Stimulated activated CD8-positive, alpha-beta memory T cell treated with anti-CD3 and anti-CD28 coated beads, Interleukin-7, amount 100 ng/mL, for 1 hour (primary cell): ENCODE measurements around the gene AGO3.
A peak's percentile ranks its signal among the peaks of the same experiment; 100 is the strongest.
"Not testable (repeated sequence)": the region's sequence is repeated elsewhere in the genome, so short reads cannot be mapped to it uniquely, and the experiment has no call there.

ENCODE experiments used
- DNase-seq, 2 donors: peaks; one replicate each; pipeline ENCODE4 v3.0.0-alpha.2; 2020; ENCODE audit warnings: low read depth in 2 of 2

Gene AGO3

GRCh38 chr1:35930593-35931445 lies at the start of gene AGO3:
TSS of gene AGO3 (plus strand) at chr1:35931105. CDS start at chr1:35931427, 322 bp downstream.
- peak; percentile 62 to 66 for DNase-seq

GRCh38 chr1:35881850-35882273 lies 49.0 kb upstream of the AGO3 start:
- no peak for DNase-seq

- DNase-seq = no peak
Measured at GRCh38 chr1:35882586-35882944, 48.3 kb upstream of the AGO3 start.

DNA sequence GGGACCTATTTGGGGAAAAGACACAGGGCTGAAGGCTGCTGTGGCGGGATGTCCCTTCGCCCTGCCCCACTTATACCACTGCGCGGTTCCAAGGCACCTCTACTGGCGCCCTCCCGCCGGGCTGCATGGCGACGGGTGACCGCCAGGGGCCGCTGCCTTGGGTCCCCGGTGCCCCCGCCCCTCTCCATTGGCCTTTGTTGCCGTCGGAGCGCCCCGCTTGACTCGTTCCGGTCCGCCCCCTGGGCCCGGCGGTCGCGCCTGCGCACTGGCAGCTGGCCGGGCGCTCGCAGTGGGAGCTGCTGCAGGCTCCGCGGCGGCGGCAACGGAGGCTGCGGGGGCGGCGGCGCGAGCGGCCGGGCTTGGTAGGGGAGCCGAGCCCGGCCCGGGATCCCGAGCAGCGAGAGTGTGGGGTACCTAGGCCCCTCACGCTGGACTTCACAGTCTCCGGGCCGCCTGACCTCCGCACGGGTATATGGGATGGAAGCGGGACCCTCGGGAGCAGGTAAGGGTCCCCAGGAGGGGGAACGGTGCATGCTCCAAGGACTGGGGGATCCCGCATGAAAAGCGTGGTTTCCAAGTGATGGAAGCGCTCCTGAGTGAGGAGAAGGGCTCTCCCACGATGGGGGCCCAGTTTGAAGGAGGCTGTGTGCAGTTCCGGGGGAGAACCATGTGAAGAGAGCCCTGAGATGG lies 47.8 kb upstream of the AGO3 start, which contains the start of gene AGO1:
AGO1 (plus strand) TSS at position 265 of the 690 bp plus-strand sequence; CDS start at position 478, 213 bp downstream.
- DNase-seq = peak; percentile 96

DNA sequence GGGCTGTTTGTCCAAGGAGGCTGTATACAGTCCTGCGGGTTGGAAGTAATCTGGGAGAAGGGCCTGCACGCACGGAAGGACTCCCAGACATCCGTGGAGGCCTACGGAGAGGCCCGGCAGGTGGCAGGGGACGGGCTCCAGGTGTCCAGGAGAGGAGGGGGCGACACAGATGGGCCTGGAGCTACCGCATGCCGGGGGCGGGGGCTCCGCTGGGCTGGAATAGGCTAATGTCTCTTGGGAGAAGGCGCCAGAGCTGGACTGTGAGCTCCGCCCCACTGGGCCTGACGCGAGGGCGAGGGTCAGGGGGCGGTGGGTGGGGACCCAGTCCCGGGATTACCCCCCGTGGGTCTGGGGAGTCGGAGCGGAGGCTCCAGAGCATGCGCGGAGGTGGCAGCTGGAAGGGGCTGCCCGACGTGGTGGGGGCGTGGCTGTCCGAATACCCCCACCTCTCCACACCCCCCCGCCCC lies 47.2 kb upstream of the AGO3 start:
- DNase-seq = no peak

- DNase-seq = no peak
Measured at GRCh38 chr1:35884934-35885333, 46.0 kb upstream of the AGO3 start.

GRCh38 chr1:35885961-35886558 lies 44.8 kb upstream of the AGO3 start:
- DNase-seq = no peak

DNA sequence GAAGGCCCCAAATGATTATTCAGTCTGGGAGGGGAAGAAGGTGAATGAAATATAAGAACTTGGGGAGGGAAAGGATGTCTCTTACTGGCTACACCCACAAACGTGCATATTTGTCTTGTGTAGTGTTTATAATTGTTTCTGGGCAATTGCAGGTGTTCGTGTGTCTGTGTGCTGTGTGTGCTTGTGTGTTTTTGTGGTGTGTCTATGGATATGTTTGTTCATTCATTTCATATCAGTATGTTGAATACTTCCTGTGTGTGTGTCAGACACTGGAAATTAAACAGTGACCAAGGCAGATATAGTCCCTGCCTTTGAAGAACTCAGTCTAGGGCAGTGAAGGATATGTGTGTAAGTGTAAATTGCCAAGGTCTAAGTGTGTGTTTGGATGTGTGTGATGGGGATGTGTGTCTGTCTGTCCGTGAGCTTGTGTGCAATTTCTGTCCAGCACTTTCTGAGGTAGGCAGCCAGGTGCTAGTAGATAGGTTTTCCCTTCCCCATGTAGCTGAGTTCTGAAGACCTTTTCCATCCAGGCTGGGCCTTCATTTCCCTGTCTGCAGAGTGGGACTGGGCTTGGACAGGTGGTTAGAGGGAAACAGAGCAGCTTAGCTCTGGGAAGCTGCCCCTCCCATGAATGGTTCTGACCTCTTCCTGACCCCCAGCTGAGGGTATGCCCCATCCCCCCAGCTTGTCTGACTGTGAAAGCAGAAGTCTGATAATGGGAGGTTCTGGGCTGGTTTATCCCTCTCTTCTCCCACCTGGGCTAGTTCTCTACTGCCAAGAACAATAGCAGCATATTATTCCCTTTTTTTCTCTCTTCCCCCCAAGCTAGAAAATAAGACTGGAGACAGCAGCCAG lies 44.1 kb upstream of the AGO3 start:
- no peak for DNase-seq

DNA sequence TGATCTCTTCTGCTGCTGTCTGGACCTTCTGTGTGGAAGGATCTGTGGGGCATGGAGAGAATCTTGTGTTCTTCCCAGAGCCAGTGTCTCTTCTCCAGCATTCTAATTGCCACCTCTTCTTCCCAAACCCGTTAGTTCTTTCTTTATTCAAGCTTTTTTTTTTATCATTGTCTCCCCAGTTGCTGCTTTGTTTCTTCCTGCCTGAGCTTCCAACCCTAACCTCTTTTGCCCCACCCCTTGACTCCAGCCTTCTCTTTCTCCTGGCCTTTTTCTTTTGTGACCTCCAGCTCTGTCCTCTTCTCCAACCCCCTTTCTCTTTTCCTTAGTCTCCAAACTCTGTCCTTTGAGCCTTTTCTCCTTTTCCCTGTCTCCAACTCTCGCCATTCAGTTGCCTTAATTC lies 43.4 kb upstream of the AGO3 start:
- no peak for DNase-seq

DNA sequence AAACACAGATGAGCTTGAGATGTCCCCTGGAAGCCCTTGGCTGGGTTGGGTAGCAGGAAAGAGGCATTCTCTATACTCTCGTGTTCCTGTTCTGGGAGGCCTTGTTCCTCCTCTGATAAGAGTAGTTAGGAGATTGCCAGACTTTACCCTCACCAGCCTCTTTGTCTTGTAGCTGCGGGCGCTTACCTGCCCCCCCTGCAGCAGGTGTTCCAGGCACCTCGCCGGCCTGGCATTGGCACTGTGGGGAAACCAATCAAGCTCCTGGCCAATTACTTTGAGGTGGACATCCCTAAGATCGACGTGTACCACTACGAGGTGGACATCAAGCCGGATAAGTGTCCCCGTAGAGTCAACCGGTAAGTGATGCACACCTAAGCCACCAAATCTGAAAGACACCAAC lies 42.6 kb upstream of the AGO3 start:
- DNase-seq = no peak

DNA sequence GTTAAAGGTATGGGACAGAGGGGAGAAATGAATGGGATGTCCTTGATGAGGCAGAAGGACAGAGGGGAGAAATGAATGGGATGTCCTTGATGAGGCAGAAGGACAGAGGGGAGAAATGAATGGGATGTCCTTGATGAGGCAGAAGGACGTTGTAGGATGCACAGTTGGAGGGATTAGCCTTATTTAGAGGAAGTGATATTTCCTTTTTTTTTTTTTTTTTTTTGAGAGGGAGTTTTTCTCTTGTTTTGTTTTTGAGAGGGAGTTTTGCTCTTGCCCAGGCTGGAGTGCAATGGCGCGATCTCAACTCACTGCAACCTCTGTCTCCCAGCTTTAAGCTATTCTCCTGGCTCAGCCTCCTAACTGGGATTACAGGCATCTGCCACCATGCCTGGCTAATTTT lies 41.9 kb upstream of the AGO3 start:
- not testable (repeated sequence) for DNase-seq

- no peak for DNase-seq
Measured at GRCh38 chr1:35893051-35893879, 37.6 kb upstream of the AGO3 start.

- DNase-seq = no peak
Measured at GRCh38 chr1:35894183-35894582, 36.7 kb upstream of the AGO3 start.

- DNase-seq = no peak
Measured at GRCh38 chr1:35894656-35895055, 36.2 kb upstream of the AGO3 start.

DNA sequence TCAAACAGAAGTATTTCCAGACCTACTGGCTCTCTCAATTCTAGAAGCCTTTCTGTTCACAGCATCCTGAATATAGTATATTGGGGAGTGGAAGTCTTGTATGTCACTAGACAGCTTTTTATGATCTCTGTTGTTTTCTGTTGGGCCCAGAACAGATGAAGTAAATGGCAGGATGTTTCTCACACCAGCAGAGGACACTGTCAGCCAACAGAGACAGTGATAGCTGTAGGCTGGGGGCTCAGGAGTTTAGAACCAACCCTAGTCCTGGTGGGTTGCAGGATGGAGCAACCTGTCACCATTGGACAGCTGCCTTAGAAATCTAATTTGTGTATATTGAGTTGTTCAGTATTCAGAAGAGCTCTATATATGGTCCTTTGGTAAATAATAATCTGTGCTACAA lies 31.0 kb upstream of the AGO3 start:
- DNase-seq = no peak

- DNase-seq = no peak
Measured at GRCh38 chr1:35901235-35901634, 29.7 kb upstream of the AGO3 start.

DNA sequence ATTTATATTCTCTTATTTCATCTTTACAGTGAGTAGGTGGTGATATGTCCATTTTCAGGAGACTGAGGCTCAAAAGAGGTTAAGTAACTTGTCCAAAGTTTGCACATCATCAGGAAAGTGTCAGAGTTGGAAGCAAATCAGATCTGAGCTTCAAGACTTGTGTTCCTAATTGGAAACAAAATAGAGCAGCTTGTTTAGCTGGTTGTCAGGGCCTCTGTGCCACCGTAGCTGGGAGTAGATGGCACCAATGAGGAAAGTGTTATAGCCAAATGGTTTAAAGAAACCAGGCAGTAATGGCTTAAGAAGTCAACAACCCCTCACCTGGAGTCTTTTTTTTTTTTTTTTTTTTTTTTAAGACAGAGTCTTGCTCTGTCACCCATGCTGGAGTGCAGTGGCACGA lies 28.2 kb upstream of the AGO3 start:
- no peak for DNase-seq

GRCh38 chr1:35914717-35915116 lies 16.2 kb upstream of the AGO3 start:
- DNase-seq = no peak

- DNase-seq = no peak
Measured at GRCh38 chr1:35915693-35916092, 15.2 kb upstream of the AGO3 start.

- no peak for DNase-seq
Measured at GRCh38 chr1:35923791-35924221, 7.1 kb upstream of the AGO3 start.

- DNase-seq = no peak
Measured at GRCh38 chr1:35924838-35925237, 6.1 kb upstream of the AGO3 start.
